ENCODE data around the gene MAP1LC3A.

DNA sequence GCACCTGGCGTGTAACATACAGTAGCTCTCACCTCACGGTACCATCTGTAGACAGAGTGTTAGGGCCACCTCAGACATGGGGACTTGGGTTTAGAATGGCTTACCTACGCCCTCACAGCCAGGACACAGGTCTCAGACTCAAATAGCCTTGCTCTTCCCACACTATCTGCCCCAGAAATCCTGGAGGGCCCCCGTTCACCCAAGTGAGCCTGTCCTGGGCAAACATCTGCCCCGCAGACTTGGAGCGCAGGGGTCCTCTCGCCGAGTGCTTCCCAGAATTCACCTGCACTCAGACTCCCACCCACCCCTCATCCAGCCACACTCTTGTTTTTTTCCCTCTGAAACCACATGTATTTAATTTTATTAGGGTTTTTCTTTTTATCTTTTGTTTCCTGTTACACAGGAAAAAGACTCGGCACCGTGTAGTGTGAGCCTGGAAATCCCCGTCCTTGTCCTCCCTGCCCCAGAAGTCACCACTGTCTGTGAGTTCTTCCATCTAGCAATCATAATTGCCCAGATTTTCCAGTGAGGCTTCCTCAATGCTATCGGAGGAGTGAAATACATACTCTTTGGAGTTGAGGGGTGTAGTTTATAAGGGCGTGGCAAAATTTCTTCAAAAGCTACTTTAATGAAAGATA is 17.1 kb upstream of the MAP1LC3A start:
- TF ChIP-seq, protein P1, sequence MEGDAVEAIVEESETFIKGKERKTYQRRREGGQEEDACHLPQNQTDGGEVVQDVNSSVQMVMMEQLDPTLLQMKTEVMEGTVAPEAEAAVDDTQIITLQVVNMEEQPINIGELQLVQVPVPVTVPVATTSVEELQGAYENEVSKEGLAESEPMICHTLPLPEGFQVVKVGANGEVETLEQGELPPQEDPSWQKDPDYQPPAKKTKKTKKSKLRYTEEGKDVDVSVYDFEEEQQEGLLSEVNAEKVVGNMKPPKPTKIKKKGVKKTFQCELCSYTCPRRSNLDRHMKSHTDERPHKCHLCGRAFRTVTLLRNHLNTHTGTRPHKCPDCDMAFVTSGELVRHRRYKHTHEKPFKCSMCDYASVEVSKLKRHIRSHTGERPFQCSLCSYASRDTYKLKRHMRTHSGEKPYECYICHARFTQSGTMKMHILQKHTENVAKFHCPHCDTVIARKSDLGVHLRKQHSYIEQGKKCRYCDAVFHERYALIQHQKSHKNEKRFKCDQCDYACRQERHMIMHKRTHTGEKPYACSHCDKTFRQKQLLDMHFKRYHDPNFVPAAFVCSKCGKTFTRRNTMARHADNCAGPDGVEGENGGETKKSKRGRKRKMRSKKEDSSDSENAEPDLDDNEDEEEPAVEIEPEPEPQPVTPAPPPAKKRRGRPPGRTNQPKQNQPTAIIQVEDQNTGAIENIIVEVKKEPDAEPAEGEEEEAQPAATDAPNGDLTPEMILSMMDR (IDR thresholded peaks at IDR 0.05): no peak
- TF ChIP-seq POLR2A (IDR thresholded peaks at IDR 0.05): no peak

Data from stomach (tissue), 4 donors.